ENCODE measurements around the gene MYL5.

MYL5 gene

DNA sequence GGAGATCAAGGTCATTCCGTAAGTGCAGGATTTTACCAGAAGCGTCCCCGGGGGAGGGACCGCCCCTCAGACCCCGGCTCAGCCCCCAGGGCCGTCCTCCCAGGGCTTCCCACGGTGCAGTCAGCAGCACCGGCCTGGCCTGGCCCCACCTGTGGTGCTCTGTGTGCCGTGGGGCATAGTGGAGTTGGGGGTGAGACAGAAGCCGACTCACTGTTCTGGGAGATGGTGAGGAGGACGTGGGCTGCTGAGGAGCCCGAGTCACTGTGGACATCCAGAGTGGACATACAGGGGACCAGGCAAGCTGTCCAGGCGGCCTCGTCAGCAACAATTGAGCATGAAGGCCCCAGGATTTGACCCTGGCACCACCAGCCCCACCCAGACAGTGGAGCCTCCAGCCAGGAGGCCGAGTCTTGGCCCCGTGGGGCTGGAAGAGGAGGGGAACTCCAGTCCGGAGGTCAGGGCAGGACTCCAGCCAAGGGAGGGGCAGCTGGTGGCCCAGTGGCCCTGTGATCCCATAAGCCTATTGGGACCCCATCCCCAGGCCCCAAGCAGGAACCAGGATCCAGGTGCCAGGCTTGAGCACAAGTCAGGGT lies 19.4 kb upstream of the MYL5 start:
- peak in 8 of 10 donors; percentile 30 to 93 (median 60) for DNase-seq
- intact Hi-C loops (cut with DNase I) = no loop called here

DNA sequence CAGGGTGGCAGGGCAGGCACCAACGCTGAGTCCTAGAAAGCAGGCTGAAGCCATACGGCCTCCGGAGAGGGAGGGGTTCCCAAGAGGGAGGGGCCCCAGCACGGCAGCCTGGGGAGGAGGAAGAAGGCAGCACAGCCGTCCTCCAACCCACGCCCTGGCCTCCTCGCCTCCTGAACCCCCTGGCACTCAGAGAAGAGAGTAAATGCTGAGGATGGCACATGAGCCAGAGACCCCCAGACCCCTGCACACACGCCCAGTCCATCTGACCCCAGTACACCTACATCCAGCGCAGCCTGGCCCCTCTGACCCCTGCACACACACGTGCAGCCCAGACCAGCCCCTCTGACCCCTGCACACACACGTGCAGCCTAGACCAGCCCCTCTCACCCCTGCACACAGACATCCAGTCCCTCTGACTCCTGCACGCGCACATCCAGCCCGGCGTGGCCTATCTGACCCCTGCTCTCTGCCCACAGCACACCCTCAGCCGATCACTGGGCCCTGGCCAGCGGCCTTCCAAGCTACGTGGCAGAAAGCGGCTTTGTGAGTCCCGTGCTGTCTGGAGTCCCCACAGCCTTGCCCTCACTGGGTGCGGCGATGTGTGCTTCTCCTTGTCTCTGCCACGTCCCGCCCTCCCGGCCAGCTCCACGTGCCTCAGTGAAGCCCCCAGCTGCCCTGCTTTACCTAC lies 18.7 kb upstream of the MYL5 start:
- intact Hi-C loops (cut with DNase I) = no loop called here
- DNase-seq = peak in 5 of 10 donors; percentile 26 to 89 (median 71)

DNA sequence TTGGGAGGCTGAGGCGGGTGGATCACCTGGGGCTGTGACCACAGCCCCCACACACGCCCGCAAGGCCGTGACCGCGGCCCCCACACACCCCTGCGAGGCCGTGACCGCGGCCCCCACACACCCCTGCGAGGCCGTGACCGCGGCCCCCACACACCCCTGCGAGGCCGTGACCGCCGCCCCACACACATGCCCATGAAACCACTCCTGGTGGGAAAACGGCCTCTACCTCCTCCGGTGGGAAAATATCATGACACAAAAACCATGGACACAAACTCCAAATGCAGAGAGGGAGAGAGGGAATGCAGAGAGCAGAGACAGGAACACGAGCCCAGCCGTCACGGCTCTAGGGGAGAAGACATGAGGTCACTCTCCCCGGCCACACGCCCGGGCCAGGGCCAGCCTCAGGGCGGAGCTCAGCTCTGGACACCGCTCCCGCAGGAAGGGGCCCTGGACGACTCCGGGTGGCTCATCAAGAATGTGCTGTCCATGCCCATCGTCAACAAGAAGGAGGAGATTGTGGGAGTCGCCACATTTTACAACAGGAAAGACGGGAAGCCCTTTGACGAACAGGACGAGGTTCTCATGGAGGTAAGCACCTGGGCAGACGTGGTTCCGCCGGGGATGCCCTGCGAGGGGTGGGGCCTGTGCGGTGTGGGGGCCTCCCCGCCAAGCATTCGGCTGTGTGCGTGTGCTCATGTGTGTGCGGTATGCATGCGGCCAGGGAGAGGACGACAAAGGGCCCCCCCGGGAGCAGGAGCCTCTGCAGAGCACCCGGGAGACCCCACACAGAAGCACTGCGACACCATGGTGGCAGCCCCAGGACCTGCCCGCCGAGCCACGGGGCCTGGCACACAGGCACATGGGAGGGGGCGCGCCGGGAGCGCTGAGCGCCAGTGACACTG lies 17.7 kb upstream of the MYL5 start:
- peak in 4 of 10 donors; percentile 25 to 88 (median 76) for DNase-seq
- intact Hi-C loops (cut with DNase I) = no loop called here

DNA sequence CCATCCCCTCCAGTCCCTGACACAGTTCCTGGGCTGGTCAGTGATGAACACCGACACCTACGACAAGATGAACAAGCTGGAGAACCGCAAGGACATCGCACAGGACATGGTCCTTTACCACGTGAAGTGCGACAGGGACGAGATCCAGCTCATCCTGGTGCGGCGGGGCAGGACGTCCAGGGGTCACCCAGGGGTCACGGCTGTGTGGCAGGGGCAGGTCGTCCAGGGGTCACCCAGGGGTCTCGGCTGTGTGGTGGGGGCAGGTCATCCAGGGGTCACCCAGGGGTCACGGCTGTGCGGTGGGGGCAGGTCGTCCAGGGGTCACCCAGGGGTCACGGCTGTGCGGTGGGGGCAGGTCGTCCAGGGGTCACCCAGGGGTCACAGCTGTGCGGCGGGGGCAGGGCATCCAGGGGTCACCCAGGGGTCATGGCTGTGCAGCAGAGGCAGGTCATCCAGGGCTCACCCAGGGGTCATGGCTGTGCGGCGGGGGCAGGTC lies 17.0 kb upstream of the MYL5 start:
- intact Hi-C loops (cut with DNase I) = no loop called here
- peak in 4 of 10 donors; percentile 16 to 78 (median 64) for DNase-seq

DNA sequence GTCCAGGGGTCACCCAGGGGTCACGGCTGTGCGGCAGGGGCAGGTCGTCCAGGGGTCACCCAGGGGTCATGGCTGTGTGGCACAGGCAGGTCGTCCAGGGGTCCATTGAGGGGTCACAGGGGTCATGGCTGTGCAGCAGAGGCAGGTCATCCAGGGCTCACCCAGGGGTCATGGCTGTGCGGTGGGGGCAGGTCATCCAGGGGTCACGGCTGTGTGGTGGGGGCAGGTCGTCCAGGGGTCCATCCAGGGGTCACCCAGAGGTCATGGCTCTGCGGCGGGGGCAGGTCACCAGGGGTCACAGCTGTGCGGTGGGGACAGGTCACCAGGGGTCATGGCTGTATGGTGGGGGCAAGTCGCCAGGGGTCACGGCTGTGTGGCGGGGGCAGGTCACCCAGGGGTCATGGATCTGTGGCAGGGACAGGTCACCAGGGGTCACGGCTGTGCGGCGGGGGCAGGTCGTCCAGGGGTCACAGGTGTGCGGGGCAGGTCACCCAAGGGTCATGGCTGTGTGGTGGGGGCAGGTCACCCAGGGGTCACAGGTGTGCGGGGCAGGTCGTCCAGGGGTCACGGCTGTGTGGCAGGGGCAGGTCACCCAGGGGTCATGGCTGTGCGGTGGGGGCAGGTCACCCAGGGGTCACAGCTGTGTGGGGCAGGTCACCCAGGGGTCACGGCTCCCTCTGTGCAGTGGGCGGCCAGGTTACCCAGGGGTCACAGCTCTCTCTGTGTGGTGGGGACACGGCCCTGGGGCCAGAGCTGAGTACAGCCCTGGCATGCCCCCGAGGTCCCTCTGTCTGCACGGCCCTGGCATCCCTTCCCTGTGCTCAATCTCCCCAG lies 16.3 kb upstream of the MYL5 start:
- peak in 4 of 10 donors; percentile 21 to 80 (median 74) for DNase-seq

DNA sequence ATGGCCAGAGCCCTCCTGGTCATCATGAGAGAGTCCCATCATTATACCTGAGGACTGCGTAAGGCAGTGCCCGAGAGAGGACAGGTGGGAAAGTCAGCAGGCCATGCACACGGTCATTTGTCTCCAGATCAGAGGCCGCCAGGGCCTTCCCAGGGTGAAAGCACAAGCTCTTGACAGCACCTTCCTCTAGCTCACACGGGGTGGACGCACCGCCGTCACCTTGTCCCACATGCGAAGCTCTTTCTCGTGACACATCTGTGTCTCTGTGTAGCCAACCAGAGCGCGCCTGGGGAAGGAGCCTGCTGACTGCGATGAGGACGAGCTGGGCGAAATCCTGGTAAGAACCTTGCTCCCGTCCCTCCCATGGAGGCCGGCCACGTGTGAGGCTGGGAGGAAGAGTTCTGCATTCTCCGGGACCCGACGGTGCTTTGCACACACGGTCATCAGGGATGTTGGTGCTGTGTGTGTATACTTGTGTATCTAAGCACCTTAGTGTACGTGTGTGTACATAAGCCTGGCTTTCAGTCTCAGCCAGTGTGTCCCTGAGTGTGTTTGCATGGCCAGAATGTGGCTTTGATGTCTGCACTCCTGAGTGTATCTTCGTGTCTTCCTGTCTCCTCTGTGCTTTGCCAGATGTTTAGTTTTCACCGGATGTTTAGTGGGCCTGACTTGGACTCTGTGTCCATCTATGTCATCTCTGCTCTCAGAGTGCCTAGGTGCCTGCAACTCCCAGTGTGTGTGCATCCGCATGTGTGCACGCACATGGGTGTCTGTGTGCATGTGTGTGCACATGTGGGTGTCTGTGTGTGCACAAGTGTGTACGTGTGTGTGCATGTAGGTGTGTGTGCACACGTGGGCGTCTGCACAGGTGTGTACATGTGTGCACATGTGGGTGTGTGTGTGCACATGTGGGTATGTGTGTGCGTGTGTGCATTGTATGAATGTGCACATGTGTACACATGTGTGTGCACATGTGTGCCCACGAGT lies 15.4 kb upstream of the MYL5 start:
- intact Hi-C loops (cut with DNase I) = no loop called here
- peak in 4 of 10 donors; percentile 5 to 76 (median 69) for DNase-seq

More for the DNA sequence above, 16.3 kb upstream of the MYL5 start:
- intact Hi-C loops (cut with DNase I) = no loop called here

DNA sequence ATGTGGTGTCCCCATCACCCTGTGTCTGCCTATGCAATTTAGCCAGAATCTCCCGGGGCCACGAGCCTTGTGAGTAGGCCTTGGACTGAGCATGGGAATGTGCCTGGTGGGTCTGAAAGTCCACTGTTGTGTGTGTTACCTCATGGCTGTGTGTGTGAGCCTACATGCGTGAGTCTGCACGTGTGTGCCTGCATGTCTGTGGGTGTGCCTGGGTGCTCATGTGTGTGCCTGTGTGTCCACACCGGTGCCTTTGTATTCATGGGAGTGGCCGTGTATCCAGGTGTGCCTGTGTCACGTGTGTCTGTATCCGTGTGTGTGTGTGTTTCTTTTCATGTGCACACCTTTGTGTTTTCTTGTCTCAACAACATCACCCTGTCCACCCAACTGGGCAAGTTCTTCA lies 14.5 kb upstream of the MYL5 start:
- intact Hi-C loops (cut with DNase I) = no loop called here
- DNase-seq = peak in 4 of 10 donors; percentile 12 to 42 (median 28)

DNA sequence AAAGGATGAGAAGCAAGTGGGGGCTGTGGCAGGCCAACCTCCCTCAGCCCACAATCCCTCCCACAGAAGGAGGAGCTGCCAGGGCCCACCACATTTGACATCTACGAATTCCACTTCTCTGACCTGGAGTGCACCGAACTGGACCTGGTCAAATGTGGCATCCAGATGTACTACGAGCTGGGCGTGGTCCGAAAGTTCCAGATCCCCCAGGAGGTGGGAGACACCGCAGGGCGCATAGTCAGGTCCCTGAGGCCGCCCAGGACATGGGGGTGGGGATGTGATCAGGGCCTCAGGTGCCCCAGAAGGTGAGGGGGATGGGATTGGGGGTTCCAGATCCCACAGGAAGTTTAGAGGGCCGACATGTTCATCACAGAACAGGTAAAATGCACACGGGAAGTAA lies 13.9 kb upstream of the MYL5 start:
- peak in 4 of 10 donors; percentile 5 to 66 (median 42) for DNase-seq
- intact Hi-C loops (cut with DNase I) = no loop called here

DNA sequence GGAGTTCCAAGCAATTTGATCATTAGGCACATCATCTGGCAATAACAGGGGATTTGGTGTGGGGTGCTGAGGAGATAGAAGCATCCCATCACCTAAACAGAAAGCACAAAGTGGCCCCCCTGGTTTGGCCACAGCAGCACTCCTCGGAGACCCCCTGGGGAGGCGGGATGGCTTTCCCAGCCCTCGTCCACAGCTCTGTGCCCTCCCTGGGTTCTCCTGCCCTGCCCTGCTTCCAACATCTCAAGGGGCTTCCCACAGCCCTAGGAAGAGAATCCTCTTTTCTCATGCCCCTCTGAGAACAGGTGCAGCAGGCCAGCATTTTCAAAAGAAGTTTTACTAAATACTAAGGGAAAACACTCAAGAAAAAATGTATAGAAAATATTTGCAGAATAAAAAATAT lies 13.1 kb upstream of the MYL5 start:
- intact Hi-C loops (cut with DNase I) = no loop called here
- DNase-seq = peak in 3 of 10 donors; percentile 30 to 66 (median 60)

DNA sequence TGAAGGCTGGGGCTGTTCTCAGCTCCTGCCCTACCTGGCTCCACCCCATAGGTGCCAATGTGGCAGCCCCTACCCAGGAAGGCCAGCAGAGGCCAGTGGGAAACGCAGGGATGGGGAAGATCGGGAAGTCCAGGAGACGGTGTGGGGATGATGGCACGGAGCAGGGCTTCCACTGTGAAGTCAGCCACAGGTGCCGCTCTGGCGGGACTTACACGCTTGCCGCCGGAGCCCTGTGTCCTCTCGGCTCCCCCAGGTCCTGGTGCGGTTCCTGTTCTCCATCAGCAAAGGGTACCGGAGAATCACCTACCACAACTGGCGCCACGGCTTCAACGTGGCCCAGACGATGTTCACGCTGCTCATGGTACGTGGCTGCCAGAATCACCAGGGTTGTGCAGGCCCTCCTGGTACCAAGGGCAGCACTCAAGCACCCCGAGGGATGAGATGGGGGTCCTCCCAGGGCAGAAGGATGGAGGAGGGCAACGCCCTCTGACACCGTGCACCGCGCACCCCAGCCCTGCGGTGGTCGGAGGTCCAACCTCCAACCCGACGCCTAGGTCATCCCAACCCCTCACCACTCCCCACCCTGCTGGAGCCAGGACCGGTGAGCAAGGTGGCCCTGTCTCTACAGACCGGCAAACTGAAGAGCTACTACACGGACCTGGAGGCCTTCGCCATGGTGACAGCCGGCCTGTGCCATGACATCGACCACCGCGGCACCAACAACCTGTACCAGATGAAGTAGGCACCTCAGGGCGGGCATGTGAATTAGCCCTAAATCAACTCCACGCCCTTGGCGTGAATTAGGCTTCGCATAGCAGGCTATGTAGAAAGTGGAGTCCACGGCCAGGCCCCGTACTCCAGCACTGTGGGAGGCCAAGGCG lies 12.2 kb upstream of the MYL5 start:
- DNase-seq = peak in 4 of 10 donors; percentile 25 to 78 (median 70)
- intact Hi-C loops (cut with DNase I) = no loop called here

DNA sequence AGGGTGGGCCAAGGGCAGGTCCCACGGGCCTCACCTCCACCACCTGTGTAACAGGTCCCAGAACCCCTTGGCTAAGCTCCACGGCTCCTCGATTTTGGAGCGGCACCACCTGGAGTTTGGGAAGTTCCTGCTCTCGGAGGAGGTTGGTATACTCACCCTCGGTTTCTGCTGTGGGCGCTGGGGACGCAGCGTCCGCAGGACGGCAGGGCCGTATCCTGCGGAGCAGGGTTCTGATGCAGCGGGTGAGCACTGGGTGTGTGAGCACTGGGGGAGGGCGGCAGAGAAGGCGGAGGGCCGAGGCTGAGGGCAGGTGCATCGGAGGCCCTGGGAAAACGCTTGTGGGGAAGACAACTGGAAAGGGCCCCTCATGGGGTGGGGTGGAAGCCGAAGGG lies 11.3 kb upstream of the MYL5 start:
- DNase-seq = peak in 4 of 10 donors; percentile 26 to 86 (median 76)
- intact Hi-C loops (cut with DNase I) = no loop called here

DNA sequence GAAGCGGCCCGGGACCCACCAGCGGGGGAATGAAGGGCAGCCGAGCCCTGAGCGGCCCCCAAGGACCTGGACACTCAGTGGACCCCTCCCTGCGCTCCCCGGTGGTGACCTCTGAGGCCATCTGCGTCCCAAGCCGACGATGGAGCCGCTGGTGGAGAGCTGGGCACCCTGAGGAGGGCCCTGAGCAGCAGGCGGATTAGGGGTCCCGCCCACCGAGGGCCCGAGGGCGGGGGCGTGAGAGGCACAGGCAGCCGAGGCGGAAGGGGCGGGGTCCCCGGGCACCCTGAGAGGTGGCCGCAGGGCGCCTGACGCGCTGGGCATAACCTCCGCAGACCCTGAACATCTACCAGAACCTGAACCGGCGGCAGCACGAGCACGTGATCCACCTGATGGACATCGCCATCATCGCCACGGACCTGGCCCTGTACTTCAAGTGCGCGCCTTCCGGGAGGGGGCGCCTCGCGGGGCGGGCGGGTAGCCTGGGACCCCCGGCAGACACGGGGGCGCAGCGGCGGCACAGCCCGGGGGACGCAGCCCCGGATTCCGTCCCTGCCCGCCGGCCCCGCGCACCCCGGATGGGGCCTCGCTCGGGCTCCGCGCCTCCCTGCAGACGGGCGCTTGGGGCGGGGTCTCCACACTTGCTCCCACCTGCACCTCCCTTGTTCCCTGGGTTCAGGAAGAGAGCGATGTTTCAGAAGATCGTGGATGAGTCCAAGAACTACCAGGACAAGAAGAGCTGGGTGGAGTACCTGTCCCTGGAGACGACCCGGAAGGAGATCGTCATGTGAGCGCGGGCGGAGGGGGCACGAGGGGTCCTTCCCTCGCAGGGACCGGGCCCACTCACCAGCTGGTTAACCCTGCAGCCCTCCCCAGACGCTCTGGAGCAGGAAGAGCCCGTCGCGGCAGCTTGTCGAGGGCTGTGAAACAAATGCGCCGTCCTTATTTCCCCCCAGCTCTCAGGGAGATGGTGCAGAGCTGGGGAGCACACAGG lies 10.6 kb upstream of the MYL5 start:
- intact Hi-C loops (cut with DNase I) = no loop called here
- DNase-seq = peak in 8 of 10 donors; percentile 38 to 92 (median 65)

DNA sequence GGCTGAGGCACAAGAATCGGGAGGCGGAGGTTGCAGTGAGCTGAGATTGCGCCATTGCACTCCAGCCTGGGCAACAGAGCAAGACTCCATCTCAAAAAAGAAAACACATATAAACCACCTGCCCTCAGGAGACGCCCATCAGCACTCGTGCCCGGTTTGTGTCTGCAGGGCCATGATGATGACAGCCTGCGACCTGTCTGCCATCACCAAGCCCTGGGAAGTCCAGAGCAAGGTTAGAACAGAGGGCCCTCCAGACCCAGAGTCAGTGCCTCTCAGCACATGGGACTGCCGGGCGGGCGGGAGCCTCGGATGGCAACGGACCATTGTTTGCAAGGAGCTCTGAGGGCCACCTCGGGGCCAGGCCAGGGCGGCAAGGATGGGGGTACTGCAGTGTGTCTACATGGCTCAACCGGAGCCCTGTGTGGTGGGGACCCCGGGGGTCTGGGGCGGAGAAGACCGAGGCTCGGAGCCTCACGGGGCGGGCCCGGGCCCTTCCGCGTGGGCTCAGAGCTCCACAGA lies 9.6 kb upstream of the MYL5 start:
- peak in 5 of 10 donors; percentile 6 to 80 (median 64) for DNase-seq
- intact Hi-C loops (cut with DNase I) = no loop called here

DNA sequence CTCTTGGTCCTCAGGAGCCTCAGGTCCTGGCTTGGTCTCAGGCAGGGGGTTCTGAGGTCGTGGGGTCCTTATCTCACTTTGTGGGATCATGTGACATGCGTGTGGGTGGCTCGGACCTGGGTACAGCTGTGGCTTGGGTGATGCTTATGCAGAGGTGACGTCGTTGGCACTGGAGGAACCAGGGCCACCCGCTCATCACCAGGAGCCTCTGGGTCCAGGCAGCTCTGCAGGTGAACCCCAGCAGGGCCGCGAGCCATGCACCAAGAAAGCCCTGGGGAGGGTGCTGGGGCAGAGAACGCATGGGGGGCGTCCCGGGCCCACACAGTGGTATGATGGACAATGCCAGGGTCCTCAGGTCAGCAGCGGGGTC lies 9.0 kb upstream of the MYL5 start:
- intact Hi-C loops (cut with DNase I) = no loop called here
- DNase-seq = peak in 4 of 10 donors; percentile 4 to 77 (median 52)

DNA sequence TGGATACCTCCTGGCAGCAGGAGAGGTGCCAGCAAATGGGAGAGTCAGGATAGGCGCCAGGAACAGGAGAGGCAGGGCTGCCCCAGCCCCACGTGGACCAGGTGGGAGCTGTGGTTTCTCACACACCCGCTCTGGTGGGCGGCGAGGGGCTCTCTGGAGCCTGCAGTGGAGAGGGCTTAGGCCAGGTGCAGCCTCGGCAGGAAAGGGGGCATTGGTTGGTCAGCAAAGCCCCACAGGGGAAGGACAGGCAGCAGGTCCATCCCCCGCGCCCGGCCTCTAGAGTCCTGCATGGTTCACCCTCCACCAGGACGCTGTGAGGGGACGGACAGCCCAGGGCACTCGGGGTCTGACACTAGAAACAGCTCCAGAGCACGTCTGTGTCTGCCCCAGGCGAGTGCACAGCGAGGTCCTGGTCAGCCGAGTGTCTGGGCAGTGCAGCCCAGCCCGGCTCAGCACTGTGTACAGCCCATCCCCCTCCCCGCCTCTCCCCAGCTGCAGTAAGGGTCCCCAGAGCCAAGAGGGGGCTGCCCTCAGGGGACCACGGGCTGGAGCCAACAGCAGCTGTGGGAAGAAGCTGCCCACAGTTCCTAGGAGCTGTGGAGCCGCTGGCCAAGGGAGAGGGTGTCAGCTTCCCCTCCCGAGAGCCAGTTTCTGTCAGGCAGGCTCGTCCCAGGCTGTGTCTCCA lies 8.4 kb upstream of the MYL5 start:
- intact Hi-C loops (cut with DNase I) = no loop called here
- peak in 5 of 10 donors; percentile 28 to 90 (median 74) for DNase-seq

DNA sequence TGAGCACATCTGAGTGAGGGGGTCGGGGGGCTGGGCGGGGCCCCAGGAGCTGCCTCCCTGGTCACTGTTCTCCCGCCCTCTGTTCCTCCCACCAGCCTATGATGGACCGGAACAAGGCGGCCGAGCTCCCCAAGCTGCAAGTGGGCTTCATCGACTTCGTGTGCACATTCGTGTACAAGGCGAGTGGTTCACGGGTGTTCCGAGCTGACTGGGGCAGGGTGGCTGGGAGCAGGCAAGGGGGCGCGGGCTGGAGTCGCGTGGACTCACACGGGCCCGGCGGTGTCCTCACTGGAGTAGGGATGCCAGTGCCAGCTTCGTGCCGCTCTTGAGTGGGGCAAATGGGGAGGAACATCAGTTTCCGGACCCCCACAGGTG lies 7.9 kb upstream of the MYL5 start:
- intact Hi-C loops (cut with DNase I) = no loop called here
- peak in 3 of 10 donors; percentile 58 to 86 (median 78) for DNase-seq

Measured in posterior cingulate gyrus (tissue), 11 donors.